Smooth muscle cell (in vitro differentiated cells): ENCODE data around the gene ZFR2. TPM values are rescaled to one million over a fixed set of nuclear protein-coding genes. Genes with fewer than 3 reads are reported as not detected.

ENCODE experiments used
- DNase-seq: peaks from one replicate; lab custom pipeline; 2025; ENCODE audit not compliant: unreplicated experiment; lab: John Stamatoyannopoulos, UW
- H2AFZ ChIP-seq: fragments of 200-600 bp; sonication (generic); 2 replicates; pipeline ENCODE4 v1.6.0; 2016; ENCODE audit warnings: antibody characterized with exemption, low read depth, mild to moderate bottlenecking
- H3F3A ChIP-seq: fragments of 200-600 bp; sonication (generic); 2 replicates; pipeline ENCODE4 v1.6.0; 2017; ENCODE audit warnings: antibody characterized with exemption, low read depth
- H3K27ac ChIP-seq: fragments of 200-600 bp; sonication (generic); 2 replicates; pipeline ENCODE4 v1.5.1; 2016; ENCODE audit warnings: low read depth, mild to moderate bottlenecking
- H3K27me3 ChIP-seq: fragments of 200-600 bp; sonication (generic); 2 replicates; pipeline ENCODE4 v1.6.1; 2016; ENCODE audit warnings: low read depth, mild to moderate bottlenecking
- H3K36me3 ChIP-seq: fragments of 200-600 bp; sonication (generic); 2 replicates; pipeline ENCODE4 v1.5.1; 2016; ENCODE audit warnings: low read depth
- H3K4me1 ChIP-seq: fragments of 200-600 bp; sonication (generic); 2 replicates; pipeline ENCODE4 v1.5.1; 2016; ENCODE audit warnings: low read depth
- H3K4me2 ChIP-seq: fragments of 200-600 bp; sonication (generic); 2 replicates; pipeline ENCODE4 v1.6.0; 2016; ENCODE audit warnings: mild to moderate bottlenecking
- H3K4me3 ChIP-seq: fragments of 200-600 bp; sonication (generic); 2 replicates; pipeline ENCODE4 v1.5.1; 2016; ENCODE audit warnings: mild to moderate bottlenecking
- H3K79me2 ChIP-seq: fragments of 200-600 bp; sonication (generic); 2 replicates; pipeline ENCODE4 v1.6.0; 2016; ENCODE audit warnings: low read depth, mild to moderate bottlenecking
- H3K9ac ChIP-seq: fragments of 200-600 bp; sonication (generic); 2 replicates; pipeline ENCODE4 v1.6.0; 2016; ENCODE audit warnings: low read depth
- H3K9me3 ChIP-seq: fragments of 200-600 bp; sonication (generic); replicated peaks from 2 replicates; pipeline ENCODE4 v1.5.1; 2016; ENCODE audit warnings: low read depth
- H4K20me1 ChIP-seq: fragments of 200-600 bp; sonication (generic); 2 replicates; pipeline ENCODE4 v1.6.0; 2016; ENCODE audit warnings: low read depth
- WGBS: methylation state at CpG from one replicate; pipeline ENCODE4 v1.1.7; 2016; ENCODE audit warnings: low lambda C conversion rate; 5-methylcytosine and 5-hydroxymethylcytosine counted together
- polyA plus RNA-seq: library from polyadenylated mRNA; unstranded; fragments of >200 nt; fragmentation: Nextera tagmentation; extraction: Ambion mirVana; gene quantifications from 2 replicates; pipeline ENCODE4 v1.2.1, GENCODE V29; 2016
- total RNA-seq: library from RNA; depleted of rRNA; stranded (reverse); fragments of >200 nt; gene quantifications from 2 replicates; pipeline ENCODE4 v1.2.3, GENCODE V29; 2014
- TF ChIP-seq, protein P1 (sequence below): fragments of 200-600 bp; sonication (generic); IDR thresholded peaks from 2 replicates; pipeline ENCODE4 v1.5.1; 2017; ENCODE audit warnings: borderline replicate concordance, mild to moderate bottlenecking, antibody characterized with exemption; ENCODE audit not compliant: insufficient read depth, poor library complexity, severe bottlenecking

ZFR2 gene
- total and polyA plus RNA-seq, 2 experiments from 2014 or later = 0.54 to 1.8 TPM

GRCh38 chr19:3783660-3784584 lies 84.9 kb downstream of the ZFR2 start:
- no peak overlapping the region for H3K9ac ChIP-seq

GRCh38 chr19:3782903-3783302 lies 85.9 kb downstream of the ZFR2 start:
- H4K20me1 ChIP-seq = no peaks in the 10 kb centered on the region
- no peak overlapping the region for H3K4me2 ChIP-seq
- H2AFZ ChIP-seq = no peak overlapping the region
- no peaks in the 10 kb centered on the region for H3K79me2 ChIP-seq
- no peak overlapping the region for H3K4me3 ChIP-seq
- H3K9me3 ChIP-seq = peaks cover 8% of the 10 kb centered on the region
- peaks cover 35% of the 10 kb centered on the region for H3K27me3 ChIP-seq
- no peaks in the 10 kb centered on the region for H3F3A ChIP-seq
- 86% methylated on average over 13 of the region's 13 CpGs for WGBS
- peaks cover 4% of the 10 kb centered on the region for H3K4me1 ChIP-seq
- H3K27ac ChIP-seq = no peak overlapping the region
- no peaks in the 10 kb centered on the region for H3K36me3 ChIP-seq
- DNase-seq = no peak
- TF ChIP-seq, protein P1, sequence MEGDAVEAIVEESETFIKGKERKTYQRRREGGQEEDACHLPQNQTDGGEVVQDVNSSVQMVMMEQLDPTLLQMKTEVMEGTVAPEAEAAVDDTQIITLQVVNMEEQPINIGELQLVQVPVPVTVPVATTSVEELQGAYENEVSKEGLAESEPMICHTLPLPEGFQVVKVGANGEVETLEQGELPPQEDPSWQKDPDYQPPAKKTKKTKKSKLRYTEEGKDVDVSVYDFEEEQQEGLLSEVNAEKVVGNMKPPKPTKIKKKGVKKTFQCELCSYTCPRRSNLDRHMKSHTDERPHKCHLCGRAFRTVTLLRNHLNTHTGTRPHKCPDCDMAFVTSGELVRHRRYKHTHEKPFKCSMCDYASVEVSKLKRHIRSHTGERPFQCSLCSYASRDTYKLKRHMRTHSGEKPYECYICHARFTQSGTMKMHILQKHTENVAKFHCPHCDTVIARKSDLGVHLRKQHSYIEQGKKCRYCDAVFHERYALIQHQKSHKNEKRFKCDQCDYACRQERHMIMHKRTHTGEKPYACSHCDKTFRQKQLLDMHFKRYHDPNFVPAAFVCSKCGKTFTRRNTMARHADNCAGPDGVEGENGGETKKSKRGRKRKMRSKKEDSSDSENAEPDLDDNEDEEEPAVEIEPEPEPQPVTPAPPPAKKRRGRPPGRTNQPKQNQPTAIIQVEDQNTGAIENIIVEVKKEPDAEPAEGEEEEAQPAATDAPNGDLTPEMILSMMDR = no peak
- no peak overlapping the region for H3K9ac ChIP-seq

More at GRCh38 chr19:3783660-3784584, 84.9 kb downstream of the ZFR2 start:
- H3K27ac ChIP-seq = no peak overlapping the region
- H3K27me3 ChIP-seq = peaks cover 35% of the 10 kb centered on the region
- H2AFZ ChIP-seq = no peak overlapping the region
- H4K20me1 ChIP-seq = no peaks in the 10 kb centered on the region
- no peaks in the 10 kb centered on the region for H3F3A ChIP-seq
- TF ChIP-seq, protein P1 = no peak
- 65% methylated on average over 44 of the region's 49 CpGs for WGBS
- no peak overlapping the region for H3K4me2 ChIP-seq
- H3K4me1 ChIP-seq = peaks cover 4% of the 10 kb centered on the region
- peaks cover 8% of the 10 kb centered on the region for H3K9me3 ChIP-seq
- no peaks in the 10 kb centered on the region for H3K36me3 ChIP-seq
- no peak overlapping the region for H3K4me3 ChIP-seq
- DNase-seq = no peak
- H3K79me2 ChIP-seq = no peaks in the 10 kb centered on the region

- no peak for DNase-seq
- Histone ChIP-seq H3K27ac (no peak overlapping the region), H3K4me2 (no peak overlapping the region), H3F3A (no peaks in the 10 kb centered on the region), H3K9ac (no peak overlapping the region), H3K79me2 (no peaks in the 10 kb centered on the region), H2AFZ (no peak overlapping the region), H3K27me3 (peaks cover 34% of the 10 kb centered on the region), H3K4me3 (no peak overlapping the region), H3K36me3 (no peaks in the 10 kb centered on the region), H3K4me1 (peaks cover 4% of the 10 kb centered on the region), H4K20me1 (no peaks in the 10 kb centered on the region), H3K9me3 (peaks cover 8% of the 10 kb centered on the region)
- 97% methylated on average over 1 of the region's 1 CpG for WGBS
- TF ChIP-seq, protein P1 = no peak
Observed at GRCh38 chr19:3782330-3782729, 86.5 kb downstream of the ZFR2 start.
